ENCODE results near the gene FAM193A.
"Not testable (repeated sequence)": the region's sequence is repeated elsewhere in the genome, so short reads cannot be mapped to it uniquely, and the experiment has no call there.

The FAM193A gene

DNA sequence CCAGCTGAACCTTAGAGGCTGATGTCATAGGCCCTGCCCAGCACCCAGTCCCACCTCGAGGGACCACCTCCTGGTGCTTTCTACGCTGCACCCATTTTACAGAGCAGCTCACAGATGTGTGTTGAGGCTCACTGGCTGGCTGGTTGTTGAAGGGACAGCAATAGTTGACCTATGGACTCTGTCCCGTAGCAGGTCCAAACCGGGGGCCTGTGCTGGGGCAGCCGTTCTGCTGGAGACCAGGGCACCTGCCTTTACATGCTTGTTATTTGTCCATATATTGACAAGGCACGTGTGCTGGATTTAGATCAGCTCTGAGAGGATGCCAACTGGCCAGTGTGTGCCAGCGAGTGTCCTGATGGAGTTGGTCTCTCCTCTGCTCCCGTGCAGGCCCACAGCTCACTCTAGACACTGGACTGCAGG is 161.6 kb downstream of the FAM193A start:
- no peak for DNase-seq

DNA sequence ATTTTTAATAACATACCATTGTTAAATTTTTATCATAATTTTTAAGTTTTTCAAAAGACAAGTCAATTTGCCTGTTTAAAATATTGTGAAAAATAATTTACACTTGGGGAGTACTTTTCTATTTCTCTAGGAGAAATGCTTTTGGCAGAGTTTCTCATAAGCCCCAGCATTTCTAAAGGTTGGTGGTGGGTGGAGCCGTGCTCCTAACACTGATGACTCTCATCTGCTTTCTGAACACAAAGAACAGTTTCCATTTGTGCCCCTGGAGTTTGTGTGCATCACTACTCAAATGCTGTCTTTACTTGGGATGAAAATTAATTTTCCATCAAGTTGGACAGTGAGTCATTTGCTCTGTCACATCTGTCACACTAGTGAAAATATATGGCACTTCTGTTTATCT is 162.1 kb downstream of the FAM193A start:
- no peak for DNase-seq

DNA sequence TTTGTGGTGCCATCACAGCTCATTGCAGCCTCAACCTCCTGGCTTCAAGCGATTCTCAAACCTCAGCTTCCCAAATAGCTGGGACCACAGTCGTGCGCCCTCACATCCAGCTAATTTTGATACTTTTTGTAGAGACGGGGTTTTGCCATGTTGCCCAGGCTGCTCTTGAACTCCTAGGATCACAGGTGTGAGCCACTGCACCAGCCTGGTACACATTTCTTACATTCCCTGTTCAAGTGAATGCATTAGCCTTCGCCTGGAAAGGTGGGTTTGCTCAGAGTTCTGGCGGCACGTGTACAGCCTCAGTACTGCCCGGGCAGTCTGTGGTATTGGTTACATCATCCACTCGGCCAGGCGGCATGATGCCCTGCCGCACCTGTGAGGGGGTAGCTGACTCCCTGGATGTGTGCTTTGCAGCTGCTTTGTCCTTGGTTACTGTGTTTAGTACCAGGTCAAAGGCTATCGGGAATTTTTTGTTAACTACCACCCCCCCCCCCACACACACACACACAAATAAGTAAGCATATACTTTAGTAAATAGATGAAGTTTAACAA is 162.6 kb downstream of the FAM193A start:
- DNase-seq = no peak

DNA sequence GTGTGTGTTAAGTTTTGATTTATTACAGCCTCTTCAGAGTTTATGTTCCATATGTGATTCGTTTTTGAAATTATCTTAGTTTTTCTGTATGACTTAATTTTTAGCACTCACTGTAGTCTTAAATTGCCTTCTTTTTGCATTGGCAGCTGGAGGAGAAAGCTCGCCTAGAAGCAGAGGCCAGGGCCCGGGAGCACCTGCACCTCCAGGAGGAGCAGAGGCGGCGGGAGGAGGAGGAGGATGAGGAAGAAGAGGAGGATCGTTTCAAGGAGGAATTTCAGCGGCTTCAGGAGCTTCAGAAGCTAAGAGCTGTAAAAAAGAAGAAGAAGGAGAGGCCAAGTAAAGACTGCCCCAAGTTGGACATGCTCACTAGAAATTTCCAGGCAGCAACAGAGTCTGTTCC is 163.1 kb downstream of the FAM193A start:
- no peak for DNase-seq

DNA sequence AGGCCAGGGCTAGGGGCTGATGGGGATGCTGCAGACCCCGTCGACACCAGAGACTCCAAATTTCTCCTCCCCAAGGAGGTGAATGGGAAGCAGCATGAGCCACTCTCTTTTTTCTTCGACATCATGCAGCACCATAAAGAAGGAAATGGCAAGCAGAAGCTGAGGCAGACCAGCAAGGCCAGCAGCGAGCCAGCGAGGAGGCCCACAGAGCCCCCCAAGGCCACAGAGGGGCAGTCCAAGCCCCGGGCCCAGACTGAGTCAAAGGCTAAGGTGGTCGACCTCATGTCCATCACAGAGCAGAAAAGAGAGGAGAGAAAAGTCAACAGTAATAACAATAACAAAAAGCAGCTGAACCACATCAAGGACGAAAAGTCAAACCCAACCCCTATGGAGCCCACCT is 163.6 kb downstream of the FAM193A start:
- DNase-seq = no peak

DNA sequence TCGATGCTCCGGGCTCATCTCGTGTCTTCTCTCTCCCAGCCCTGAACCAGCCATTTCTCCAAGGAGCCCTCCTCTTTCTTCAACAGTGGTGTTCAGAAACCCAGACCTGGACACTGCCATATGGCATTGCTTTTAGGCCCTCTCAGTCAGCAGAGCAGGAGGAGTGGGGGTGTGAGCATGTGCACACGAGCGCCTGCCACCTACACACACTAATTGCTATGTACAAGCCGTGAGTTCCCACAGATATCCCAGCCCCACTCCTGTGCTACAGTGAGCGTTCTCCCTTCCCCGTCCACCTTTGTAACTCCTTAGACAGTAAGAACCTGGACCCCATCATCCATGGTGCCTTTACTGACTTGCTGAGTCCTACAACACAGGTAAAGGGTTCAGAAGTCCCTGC is 165.9 kb downstream of the FAM193A start:
- DNase-seq = no peak

DNA sequence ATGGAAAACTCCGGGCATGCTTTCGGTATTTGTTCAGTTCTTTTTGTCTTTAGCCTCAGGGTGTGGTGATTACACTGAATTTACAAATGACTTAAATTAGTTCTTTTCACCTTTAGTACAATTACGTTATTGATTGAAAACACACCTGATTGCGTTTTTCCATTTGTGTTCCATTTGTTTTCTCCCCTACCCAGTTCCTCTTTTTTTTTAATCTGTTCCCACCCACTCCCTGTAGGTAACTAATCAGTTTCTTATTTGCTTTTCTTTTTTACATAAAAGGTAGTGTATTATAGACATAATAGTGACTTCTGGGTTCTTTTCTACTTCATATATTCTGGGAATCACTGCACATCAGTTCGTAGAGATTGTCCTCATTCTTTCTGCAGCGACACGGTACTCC is 166.3 kb downstream of the FAM193A start:
- DNase-seq = no peak

DNA sequence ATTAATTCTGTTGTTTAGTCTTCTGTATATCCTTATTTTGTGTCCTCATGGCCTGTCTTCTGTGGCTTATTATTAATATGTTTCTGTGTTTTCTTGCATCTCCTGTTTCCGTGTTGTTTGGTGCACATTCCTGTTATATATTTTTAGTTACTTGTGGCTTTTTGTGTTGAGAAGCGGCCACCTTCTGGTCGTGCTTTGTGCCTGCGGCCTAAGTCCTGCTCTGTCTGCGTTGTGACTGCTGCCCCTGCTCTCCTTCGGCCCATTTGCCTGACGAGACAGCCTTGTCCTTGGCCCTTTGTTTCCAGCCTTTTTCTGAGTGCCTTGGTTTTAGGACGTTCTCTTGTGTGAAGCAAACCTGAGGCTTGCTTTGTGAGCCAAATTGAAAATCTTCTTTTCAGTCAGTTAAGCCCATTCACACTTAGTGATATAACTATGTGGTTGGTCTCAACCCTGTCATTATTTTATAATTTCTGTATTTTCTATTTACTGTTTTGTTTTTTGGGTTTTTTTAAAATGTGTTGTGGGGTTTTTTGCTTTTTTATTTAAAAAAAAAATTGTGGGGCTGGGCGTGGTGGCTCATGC is 175.9 kb downstream of the FAM193A start:
- DNase-seq = no peak

DNA sequence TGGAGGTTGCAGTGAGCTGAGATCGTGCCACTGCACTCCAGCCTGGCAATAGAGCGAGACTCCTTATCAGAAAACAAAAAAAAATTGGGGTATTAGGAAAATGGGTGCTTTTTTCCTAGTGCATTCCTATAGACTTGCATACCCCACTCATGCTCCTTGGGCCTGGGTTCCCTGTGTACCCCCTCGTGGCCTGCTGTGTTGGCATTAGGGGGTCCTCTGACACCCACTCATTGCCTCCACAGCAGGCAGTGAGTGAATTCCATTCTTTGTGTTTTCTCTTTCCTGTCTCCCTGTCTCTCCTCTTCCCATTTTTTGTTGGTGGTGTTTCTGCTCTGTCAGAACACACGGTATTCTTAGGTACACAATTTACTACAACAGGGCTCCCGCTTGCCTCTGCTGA is 176.9 kb downstream of the FAM193A start:
- DNase-seq = no peak

DNA sequence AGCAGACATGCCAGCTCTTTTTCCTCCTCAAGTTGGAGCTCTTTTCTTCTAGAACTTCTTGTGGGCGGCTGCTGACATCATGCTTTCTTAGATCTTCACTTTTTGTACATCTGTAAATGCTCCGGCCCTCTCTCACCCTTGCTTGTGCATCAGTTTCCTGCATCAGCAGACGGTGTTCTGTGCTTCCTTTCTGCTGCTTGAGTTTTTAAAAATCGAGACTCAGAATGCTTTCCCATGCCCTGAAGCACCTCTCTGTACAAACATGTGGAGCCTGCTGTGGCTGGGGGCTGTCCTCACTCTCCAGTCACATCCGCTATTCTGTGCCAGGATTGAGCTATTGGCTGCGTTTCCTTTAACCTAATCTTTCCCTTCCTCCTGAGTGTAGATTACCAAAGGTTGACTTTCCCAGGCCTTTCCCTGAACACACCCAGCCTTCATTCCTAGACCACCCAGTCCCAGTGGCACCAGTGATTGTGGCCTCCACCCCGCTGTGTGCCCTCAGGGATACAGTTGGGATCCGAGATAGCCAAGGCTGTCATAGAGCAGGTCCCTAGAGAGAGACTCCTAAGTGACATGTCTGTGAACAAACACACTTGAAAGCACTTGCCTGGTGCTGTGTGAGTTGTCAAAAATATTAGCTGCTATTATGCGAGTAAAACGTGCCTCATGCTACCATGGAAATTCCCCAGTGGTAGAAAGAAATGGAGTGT is 177.8 kb downstream of the FAM193A start:
- DNase-seq = peak; percentile 7 to 35

DNA sequence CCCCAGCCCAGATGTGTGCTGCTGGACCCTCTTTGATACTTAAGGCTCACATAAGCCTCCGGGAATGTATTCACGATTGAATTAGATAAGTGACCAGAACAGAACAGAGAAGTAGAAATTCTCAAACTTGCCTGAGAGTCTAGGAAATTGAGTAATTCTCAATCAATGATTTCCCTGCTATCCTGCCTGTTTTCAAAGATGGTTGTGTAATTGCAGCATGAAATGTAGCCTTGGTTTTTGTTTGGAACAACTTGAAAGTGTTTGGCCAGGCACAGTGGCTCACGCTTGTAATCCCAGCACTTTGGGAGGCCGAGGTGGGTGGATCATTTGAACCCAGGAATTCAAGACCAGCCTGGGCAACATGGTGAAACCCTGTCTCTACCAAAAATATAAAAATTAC is 178.5 kb downstream of the FAM193A start:
- DNase-seq = no peak

DNA sequence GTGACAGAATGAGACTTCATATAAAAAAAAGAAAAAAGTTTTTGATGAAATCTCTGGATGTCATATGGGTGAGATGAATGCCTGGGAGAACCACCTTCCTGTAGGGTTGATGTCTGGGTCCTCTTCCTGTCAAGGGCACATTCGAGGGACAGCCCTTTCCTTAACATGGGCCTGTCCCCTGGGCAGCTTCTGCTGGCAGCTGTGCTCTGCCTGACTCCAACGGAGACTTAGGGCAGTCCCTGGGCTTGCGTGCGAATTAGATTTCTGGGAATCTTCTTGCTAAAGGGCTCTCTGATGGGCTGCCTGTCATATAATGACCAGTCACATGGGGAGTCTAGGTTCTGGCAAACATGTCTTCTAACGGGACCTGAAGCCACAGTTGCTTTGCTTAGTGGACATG is 179.0 kb downstream of the FAM193A start:
- DNase-seq = no peak

DNA sequence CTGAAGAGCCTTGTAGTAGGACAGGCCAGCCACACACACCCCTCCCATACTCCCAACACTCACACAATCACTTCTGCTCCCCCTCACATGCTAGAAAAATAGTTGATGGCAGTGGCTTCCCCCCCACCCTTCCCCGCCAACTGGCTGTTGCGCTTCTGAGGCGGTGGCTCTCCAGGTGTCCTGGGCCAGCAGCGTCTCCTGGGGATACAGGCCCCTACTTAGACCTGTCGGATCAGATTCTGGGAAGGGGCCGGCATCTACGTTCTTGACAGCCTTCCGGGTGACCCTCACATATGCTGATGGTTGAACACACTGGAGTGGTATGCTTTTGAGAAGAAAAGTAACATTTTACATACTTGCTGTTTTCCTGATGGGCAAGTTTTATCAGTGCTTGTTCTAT is 179.8 kb downstream of the FAM193A start:
- DNase-seq = no peak

DNA sequence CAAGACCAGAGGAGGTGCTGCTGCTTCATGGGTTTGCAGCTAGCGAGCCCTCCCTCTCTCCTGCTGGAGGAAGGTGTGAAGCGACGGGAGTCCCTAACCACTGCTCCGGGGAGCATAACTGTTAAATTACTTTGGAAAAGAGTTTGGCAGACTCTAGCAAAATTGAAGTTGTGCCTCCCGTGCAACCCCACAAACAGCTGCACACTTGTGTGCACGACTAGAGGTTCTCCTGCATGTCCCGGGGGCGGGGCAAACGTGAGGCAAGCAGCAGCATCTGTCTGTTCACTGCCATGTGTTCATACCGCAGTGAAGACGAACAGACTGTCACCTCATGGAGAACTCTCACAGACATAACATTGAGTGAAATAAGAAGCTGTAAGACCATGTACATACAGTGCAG is 185.1 kb downstream of the FAM193A start:
- DNase-seq = no peak

DNA sequence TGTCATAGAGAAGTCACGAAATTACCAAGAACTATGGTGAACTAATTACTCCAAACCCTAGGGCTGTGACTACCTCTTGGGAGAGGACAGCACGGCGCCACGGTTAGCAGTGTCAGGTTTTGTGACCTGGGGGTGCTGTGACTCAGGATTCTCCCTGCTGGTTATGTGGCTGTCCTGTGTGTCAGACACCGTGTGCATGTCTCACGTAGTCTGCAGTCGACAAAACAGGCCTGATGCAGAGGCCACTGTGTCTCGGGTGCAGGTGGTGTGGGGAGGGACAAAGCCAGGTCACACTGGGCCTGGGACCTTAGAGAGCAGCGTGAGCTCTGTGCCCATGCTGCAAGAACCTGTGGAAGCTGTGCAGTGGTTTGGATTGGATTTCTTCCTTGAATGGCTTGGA is 185.6 kb downstream of the FAM193A start:
- no peak for DNase-seq

DNA sequence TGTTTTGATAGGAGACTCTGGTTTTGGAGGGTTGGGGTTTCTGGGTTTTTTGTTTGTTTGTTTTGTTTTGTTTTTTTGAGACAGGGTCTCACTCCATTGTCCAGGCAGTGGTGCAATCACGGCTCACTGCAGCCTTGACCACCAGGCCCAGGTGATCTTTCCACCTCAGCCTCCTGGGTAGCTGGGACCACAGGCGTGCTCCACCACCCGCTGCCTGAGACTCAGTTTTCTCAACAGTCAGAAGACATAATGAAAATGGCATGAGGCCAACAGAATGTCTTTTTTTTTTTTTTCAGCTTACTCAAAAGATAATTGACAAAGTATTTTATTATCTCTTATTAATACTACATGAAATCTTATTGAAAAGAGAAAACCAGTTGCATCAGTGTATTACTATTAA is 187.3 kb downstream of the FAM193A start:
- DNase-seq = no peak

DNA sequence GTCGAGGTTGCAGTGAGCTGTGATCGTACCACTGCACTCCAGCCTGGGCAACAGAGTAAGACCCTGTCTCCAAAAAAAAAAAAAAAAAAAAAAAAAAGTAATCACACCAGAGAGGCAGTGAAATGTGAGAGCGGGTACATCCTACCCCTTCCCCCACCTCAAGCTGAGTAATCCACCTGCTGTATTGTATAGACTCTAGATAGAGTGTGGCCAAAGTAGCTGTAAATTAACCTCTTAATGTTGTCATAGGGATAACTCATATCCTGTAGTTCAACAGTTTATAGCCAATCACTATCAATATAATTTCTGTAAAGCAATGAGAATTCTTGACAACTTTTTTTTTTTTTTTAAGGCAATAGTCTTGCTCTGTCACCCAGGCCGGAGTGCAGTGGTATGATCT is 188.9 kb downstream of the FAM193A start:
- DNase-seq = no peak

DNA sequence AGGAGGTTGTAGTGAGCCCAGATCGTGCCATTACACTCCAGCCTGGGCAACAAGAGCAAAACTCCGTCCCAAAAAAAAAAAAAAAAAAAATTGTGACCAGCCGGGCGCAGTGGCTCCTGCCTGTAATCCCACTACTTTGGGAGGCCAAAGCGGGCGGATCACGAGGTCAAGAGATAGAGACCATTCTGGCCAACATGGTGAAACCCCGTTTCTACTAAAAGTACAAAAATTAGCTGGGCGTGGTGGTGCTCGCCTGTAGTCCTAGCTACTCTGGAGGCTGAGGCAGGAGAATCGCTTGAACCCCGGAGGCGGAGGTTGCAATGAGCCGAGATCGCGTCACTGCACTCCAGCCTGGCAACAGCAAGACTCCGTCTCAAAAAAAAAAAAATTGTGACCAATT is 190.4 kb downstream of the FAM193A start:
- not testable (repeated sequence) for DNase-seq

DNA sequence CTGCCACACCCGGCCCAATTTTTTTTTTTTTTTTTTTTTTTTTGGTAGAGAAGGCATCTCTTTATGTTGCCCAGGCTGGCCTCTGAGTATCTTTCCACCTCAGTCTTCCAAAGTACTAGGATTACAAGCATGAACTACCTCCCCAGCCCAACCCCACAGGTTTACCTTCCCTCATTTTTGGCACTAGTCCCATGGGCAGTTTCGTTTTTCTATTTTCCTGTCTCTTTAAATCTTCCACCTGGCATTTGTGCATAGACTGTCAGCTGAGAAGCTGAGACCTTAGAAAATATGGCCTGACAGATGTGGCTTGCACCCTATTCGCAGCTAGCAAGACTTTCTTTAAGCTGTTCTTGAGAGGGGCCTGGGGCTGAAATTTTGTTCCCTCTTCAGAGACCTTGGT is 191.8 kb downstream of the FAM193A start:
- DNase-seq = no peak

DNA sequence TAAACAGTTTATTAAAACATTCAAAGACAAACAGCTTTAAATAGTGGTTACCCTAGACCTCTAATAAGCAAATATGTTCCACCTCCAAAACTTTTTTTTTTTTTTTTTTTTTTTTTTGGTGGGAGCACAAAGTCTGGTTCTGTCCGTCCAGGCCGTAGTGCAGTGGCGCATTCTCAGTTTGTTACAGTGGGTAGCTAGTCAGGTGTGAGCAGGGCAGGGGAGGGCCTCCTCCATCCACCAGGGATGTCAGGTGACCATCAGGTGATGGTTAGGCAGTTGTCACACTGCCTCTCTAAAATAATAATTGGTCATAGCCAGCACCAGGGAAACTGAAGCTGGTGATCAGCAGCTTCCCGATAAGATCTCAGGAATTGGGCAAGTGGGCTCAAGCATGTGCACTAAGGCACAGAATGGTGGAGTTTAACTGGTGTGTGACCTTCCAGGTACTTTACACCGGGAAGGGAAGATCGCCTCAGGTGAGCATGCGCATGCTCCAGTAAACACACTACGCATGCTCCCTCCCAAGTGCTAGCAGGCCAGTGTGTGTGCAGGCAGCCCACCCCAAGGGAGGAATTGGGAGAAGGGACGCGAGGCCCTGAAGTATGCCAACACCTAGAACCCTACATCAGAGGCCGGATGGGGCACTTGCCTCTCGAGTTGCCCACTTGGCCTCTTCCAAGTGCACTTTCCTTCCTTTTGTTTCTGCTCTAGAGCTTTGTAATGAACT is 192.5 kb downstream of the FAM193A start:
- no peak for DNase-seq

DNA sequence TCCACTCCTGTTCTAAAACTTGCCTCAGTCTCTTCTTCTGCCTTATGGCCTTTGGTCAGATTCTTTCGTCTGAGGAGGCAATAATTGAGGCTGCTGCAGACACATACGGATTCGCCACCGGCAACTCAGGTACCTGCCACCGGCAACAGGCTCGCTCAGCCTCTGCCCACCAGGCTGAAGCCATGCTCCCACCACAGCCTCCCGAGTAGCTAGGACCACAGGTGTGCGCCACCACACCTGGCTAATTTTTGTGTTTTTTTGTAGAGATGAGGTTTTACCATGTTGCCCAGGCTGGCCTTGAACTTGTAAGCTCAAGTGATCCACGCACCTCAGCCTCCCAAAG is 193.1 kb downstream of the FAM193A start:
- no peak for DNase-seq

DNA sequence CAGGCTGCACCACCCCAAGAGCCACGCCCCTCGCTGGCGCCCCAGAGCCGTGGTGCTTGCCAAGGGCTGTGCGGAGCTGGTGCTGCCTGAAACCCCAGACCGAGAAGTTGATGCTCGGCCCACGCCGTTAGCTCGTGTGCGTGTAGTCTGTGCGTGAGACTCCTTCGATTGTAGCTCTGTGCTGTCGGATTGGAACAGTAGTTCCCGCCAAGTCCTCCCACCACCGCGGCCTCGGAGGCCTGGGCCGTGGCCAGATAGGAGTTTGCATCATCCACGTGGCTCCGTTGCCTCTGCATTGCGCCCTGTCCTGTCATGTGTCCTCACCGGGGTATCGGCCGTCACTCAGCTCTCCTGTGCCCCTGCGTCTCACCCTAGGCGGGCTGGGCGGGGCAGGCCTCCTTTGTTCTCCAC is 195.5 kb downstream of the FAM193A start:
- no peak for DNase-seq

DNA sequence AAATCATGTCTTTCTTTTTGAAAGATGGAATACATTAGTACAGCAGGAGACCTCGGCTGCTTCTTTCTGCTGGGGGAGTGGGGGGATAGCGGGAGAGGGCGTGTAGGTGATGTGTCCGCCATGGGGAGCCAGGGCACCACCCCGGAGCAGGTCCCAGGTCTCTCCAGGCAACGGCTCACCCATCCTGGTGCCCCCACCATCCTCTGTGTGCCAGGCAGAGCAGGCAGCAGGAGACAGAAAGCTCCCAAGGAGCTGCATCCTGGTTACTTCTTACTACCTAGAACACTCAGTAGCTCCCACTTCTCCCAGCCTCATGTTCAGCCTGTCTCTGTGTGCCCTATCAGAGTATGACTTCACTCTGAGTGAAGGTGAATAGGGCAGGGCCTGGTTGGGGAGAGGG is 196.1 kb downstream of the FAM193A start:
- no peak for DNase-seq

Data from inflammatory macrophage (primary cell).